ENCODE measurements around the gene ELFN2. TPM values are rescaled to one million over a fixed set of nuclear protein-coding genes. Genes with fewer than 3 reads are reported as not detected.

The ELFN2 gene
- polyA plus RNA-seq, 2 of the 4 experiments (the other 2 are of a cell fraction): 0.94 to 8.1 TPM

DNA sequence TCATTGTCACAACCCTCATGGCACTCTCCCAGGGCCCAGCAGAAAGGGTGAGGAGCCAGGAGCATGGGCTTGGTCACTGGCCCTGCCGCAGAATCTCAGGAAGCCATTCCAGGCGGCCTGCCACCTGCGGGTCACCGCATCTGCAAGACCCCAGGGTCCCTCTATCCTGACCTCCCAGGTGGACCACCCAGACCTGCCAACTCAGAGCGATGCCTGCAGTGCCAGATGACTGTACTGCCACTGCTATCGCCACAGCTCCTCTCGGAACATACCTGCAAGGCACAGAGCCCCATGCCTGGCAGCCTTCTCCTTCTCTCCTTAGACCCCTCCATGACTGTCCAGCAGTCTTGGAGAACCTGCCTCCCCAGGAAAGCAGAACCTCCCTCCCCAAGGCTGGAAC, 26.4 kb upstream of the ELFN2 start:
- H3K9me3 ChIP-seq: peaks cover 9% of the 10 kb centered on the region
- DNase-seq (ENCODE audit: low read depth in 1 of 2, low spot score in 1 of 2) (no peak), ATAC-seq (no peak), FAIRE-seq (no peak)
- peaks cover 33% of the 10 kb centered on the region for H3K4me1 ChIP-seq
- H3K4me2 ChIP-seq: no peak overlapping the region
- TF ChIP-seq CEBPB (IDR thresholded peaks at IDR 0.05): no peak
- no peak for TF ChIP-seq TP53 (CRISPR knock-in tag; IDR thresholded peaks at IDR 0.05)
- TF ChIP-seq MAFK (IDR thresholded peaks at IDR 0.05; ENCODE audit: partially characterized antibody): no peak
- TF ChIP-seq HDAC2 (IDR thresholded peaks at IDR 0.05): no peak
- no peak for TF ChIP-seq FOSB (CRISPR knock-in tag; IDR thresholded peaks at IDR 0.05)
- TF ChIP-seq SREBF2 (IDR thresholded peaks at IDR 0.05): no peak
- no peak for TF ChIP-seq FOSL2 (IDR thresholded peaks at IDR 0.05)
- TF ChIP-seq FOSL2 (CRISPR knock-in tag; IDR thresholded peaks at IDR 0.05): no peak
- TF ChIP-seq, protein P1, sequence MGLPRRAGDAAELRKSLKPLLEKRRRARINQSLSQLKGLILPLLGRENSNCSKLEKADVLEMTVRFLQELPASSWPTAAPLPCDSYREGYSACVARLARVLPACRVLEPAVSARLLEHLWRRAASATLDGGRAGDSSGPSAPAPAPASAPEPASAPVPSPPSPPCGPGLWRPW (IDR thresholded peaks at IDR 0.05): no peak
- no peak for TF ChIP-seq KDM5A (IDR thresholded peaks at IDR 0.05)
- no peak for TF ChIP-seq TFCP2L1 (CRISPR knock-in tag; IDR thresholded peaks at IDR 0.05)
- TF ChIP-seq, protein P2, sequence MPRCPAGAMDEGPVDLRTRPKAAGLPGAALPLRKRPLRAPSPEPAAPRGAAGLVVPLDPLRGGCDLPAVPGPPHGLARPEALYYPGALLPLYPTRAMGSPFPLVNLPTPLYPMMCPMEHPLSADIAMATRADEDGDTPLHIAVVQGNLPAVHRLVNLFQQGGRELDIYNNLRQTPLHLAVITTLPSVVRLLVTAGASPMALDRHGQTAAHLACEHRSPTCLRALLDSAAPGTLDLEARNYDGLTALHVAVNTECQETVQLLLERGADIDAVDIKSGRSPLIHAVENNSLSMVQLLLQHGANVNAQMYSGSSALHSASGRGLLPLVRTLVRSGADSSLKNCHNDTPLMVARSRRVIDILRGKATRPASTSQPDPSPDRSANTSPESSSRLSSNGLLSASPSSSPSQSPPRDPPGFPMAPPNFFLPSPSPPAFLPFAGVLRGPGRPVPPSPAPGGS (IDR thresholded peaks at IDR 0.05): no peak
- TF ChIP-seq BHLHE40 (IDR thresholded peaks at IDR 0.05; ENCODE audit: low read depth, low read length): no peak
- TF ChIP-seq, protein P3, sequence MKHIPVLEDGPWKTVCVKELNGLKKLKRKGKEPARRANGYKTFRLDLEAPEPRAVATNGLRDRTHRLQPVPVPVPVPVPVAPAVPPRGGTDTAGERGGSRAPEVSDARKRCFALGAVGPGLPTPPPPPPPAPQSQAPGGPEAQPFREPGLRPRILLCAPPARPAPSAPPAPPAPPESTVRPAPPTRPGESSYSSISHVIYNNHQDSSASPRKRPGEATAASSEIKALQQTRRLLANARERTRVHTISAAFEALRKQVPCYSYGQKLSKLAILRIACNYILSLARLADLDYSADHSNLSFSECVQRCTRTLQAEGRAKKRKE (CRISPR knock-in tag; IDR thresholded peaks at IDR 0.05; ENCODE audit: low read depth): no peak
- TF ChIP-seq ZC3H11A (IDR thresholded peaks at IDR 0.05): no peak
- TF ChIP-seq, protein P4, sequence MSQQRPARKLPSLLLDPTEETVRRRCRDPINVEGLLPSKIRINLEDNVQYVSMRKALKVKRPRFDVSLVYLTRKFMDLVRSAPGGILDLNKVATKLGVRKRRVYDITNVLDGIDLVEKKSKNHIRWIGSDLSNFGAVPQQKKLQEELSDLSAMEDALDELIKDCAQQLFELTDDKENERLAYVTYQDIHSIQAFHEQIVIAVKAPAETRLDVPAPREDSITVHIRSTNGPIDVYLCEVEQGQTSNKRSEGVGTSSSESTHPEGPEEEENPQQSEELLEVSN (IDR thresholded peaks at IDR 0.05; ENCODE audit: borderline replicate concordance, low read depth): no peak
- TF ChIP-seq RAD21 (conservative IDR thresholded peaks at IDR 0.05 in 1 of 2, IDR thresholded peaks at IDR 0.05 in 1 of 2): no peak
- no peak for TF ChIP-seq CBX2 (IDR thresholded peaks at IDR 0.05; ENCODE audit: borderline replicate concordance, low read depth)
- TF ChIP-seq EHMT2 (IDR thresholded peaks at IDR 0.05; ENCODE audit: low read depth): no peak
- TF ChIP-seq NPAS2 (CRISPR knock-in tag; IDR thresholded peaks at IDR 0.05; ENCODE audit: borderline replicate concordance): no peak
- TF ChIP-seq RNF2 (IDR thresholded peaks at IDR 0.05; ENCODE audit: borderline replicate concordance, low read depth): no peak
- H3K4me3 ChIP-seq: no peak overlapping the region
- peak overlapping the region; percentile 91 to 99 for H3K27ac ChIP-seq
- POLR2A ChIA-PET: no interaction called here
- CTCF ChIA-PET: interaction anchor here (1.6 to 7.2 kb wide), 4 partner anchors 17 to 137 kb away, joined by 4 to 134 read pairs (median 59); no protein-coding TSS in a partner anchor
- 100% methylated on average over 5 of the region's 7 CpGs for WGBS (ENCODE audit: missing lambda C conversion rate)

DNA sequence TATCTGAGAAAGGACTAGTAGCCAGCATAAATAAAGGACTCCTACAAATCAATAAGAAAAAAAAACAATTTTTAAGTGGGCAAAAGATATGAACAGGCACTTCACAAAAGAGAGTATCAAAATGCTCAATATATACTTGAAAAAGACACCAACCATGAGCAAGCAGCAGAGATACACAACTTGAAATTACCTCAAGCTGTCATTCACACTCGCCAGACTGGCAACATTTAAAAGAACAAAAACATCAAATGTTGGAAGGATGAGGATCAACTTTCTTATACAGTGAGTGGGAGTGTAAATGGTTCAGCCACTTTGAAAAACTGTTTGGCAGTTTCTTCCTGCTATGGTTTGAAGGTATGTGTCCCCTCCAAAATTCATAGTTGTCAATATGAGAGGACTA, 23.9 kb upstream of the ELFN2 start:
- Histone ChIP-seq H3K4me2 (no peak overlapping the region), H3K9me3 (peaks cover 9% of the 10 kb centered on the region), H3K4me3 (no peak overlapping the region), H3K27ac (no peak overlapping the region), H3K4me1 (peaks cover 26% of the 10 kb centered on the region)
- FAIRE-seq: no peak
- WGBS (ENCODE audit: missing lambda C conversion rate): 87% methylated on average over 1 of the region's 1 CpG
- ChIA-PET POLR2A (no interaction called here), CTCF (interaction anchor here (1.2 to 1.7 kb wide), 3 partner anchors 116 to 192 kb away, joined by 3 to 7 read pairs (median 4); no protein-coding TSS in a partner anchor)
- no peak for DNase-seq (ENCODE audit: low read depth in 1 of 2, low spot score in 1 of 2)
- TF ChIP-seq GATA3 (IDR thresholded peaks at IDR 0.05; ENCODE audit: borderline replicate concordance): no peak
- no peak for ATAC-seq

Data from A549 (cell line).